HL-60 (cell line): ENCODE measurements around the gene CCDC85B.

Experiments used
- DNase-seq, 2 experiments: peaks; one replicate each; pipeline ENCODE4 v3.0.0-alpha.2; 2010 to 2020; ENCODE audit warnings: low read depth in 1 of 2, low spot score in 1 of 2
- H3K27ac ChIP-seq: fragments of 250-450 bp; sonication (Bioruptor Pico); replicated peaks from 2 replicates; pipeline ENCODE4 v1.5.1; 2020; ENCODE audit warnings: mild to moderate bottlenecking, moderate library complexity
- H3K27me3 ChIP-seq: fragments of 250-450 bp; sonication (Bioruptor Pico); 2 replicates; pipeline ENCODE4 v1.5.1; 2021; ENCODE audit warnings: mild to moderate bottlenecking, moderate library complexity; ENCODE audit not compliant: insufficient read depth, poor library complexity, severe bottlenecking
- H3K4me3 ChIP-seq: replicated peaks from 2 replicates; pipeline ENCODE4 v1.5.1; 2011; ENCODE audit warnings: mild to moderate bottlenecking, control low read depth, low read length; ENCODE audit not compliant: insufficient read depth
- CTCF ChIP-seq: IDR thresholded peaks from one replicate; pipeline ENCODE4 v1.5.1; 2011; ENCODE audit warnings: low read length, control low read depth, inconsistent platforms; ENCODE audit not compliant: insufficient read depth
- GABPA ChIP-seq: IDR thresholded peaks from 2 replicates; pipeline ENCODE4 v1.6.1; 2012; ENCODE audit warnings: low read depth
- POLR2AphosphoS5 ChIP-seq: IDR thresholded peaks from 2 replicates; pipeline ENCODE4 v1.6.1; 2012; ENCODE audit warnings: low read depth
- REST ChIP-seq: IDR thresholded peaks from 2 replicates; pipeline ENCODE4 v1.6.1; 2012; ENCODE audit warnings: low read depth; ENCODE audit not compliant: insufficient replicate concordance
- SPI1 ChIP-seq: IDR thresholded peaks from 2 replicates; pipeline ENCODE4 v1.6.1; 2012; ENCODE audit warnings: low read depth, mild to moderate bottlenecking, borderline replicate concordance

The CCDC85B gene

GRCh38 chr11:65885808-65886536 lies 4.5 kb upstream of the CCDC85B start:
- Histone ChIP-seq H3K4me3 (no peak overlapping the region), H3K27ac (no peak overlapping the region), H3K27me3 (no peaks in the 10 kb centered on the region)
- DNase-seq, result no peak
- no peak for TF ChIP-seq POLR2AphosphoS5
- no peak for TF ChIP-seq CTCF
- no peak for TF ChIP-seq SPI1
- no peak for TF ChIP-seq REST
- no peak for TF ChIP-seq GABPA

GRCh38 chr11:65886826-65887722 lies 3.4 kb upstream of the CCDC85B start:
- no peak for DNase-seq
- H3K4me3 ChIP-seq, result peak overlapping the region; percentile 96
- no peak overlapping the region for H3K27ac ChIP-seq
- TF ChIP-seq POLR2AphosphoS5 (no peak), CTCF (no peak), SPI1 (no peak), GABPA (no peak), REST (no peak)
- no peaks in the 10 kb centered on the region for H3K27me3 ChIP-seq

- no peaks in the 10 kb centered on the region for H3K27me3 ChIP-seq
- H3K27ac ChIP-seq, result peak overlapping the region; percentile 72
- TF ChIP-seq GABPA (no peak), SPI1 (no peak), REST (no peak), POLR2AphosphoS5 (no peak), CTCF (no peak)
- DNase-seq, result no peak
- H3K4me3 ChIP-seq, result peak overlapping the region; percentile 96
Observed at GRCh38 chr11:65887723-65888162, 2.7 kb upstream of the CCDC85B start.
